IMR-90 (cell line): ENCODE measurements around the gene OSCP1. TPM values are rescaled to one million over a fixed set of nuclear protein-coding genes. Genes with fewer than 3 reads are reported as not detected.

Experiments
- ATAC-seq: fragments of 200-7000 bp; cut with Tn5 transposase; 2 replicates; pipeline ENCODE4 v1.9.1; 2020; ENCODE audit warnings: low read depth, mild to moderate bottlenecking, moderate library complexity
- BruUV-seq: library from RNA; stranded (reverse); fragments of 400-500 nt; replicated peaks from 2 replicates; lab custom pipeline; 2021; lab: Mats Ljungman, UMichigan
- CTCF ChIA-PET: fragments of 300-600 bp; formaldehyde crosslinking; extraction: SDS; loops from one replicate; lab custom pipeline; 2021; ENCODE audit warnings: antibody characterized with exemption; lab: Yijun Ruan, JAX
- POLR2A ChIA-PET: fragments of 300-600 bp; sonication (Branson Sonifier 250); formaldehyde crosslinking; loops from one replicate; lab custom pipeline; 2022; ENCODE audit warnings: antibody characterized with exemption; ENCODE audit not compliant: unreplicated experiment; lab: Charles Lee
- DNase-seq: peaks from one replicate; pipeline ENCODE4 v3.0.0; 2013
- H2AFZ ChIP-seq: replicated peaks from 2 replicates; pipeline ENCODE3; 2013; ENCODE audit warnings: low read length, mild to moderate bottlenecking; ENCODE audit not compliant: poor library complexity
- H2AK5ac ChIP-seq: 2 replicates; pipeline ENCODE4 v1.6.1; 2013; ENCODE audit warnings: low read depth, low read length, inconsistent platforms
- H2AK9ac ChIP-seq: replicated peaks from 2 replicates; pipeline ENCODE3; 2013; ENCODE audit warnings: mild to moderate bottlenecking, low read depth, low read length, moderate library complexity; ENCODE audit not compliant: poor library complexity
- H2BK120ac ChIP-seq: 2 replicates; pipeline ENCODE4 v1.6.1; 2013; ENCODE audit warnings: low read depth, low read length, inconsistent platforms
- H2BK15ac ChIP-seq: 3 replicates; pipeline ENCODE4 v1.6.1; 2013; ENCODE audit warnings: low read depth, low read length, inconsistent platforms
- H2BK20ac ChIP-seq: 2 replicates; pipeline ENCODE4 v1.6.1; 2013; ENCODE audit warnings: low read depth, mild to moderate bottlenecking, inconsistent platforms, low read length, moderate library complexity
- H2BK5ac ChIP-seq: 2 replicates; pipeline ENCODE4 v1.6.1; 2013; ENCODE audit warnings: mild to moderate bottlenecking, low read depth, low read length, inconsistent platforms; ENCODE audit not compliant: poor library complexity, severe bottlenecking
- H3K14ac ChIP-seq: replicated peaks from 2 replicates; pipeline ENCODE4 v1.6.1; 2013; ENCODE audit warnings: low read depth, low read length, inconsistent platforms
- H3K18ac ChIP-seq: 2 replicates; pipeline ENCODE4 v1.6.1; 2013; ENCODE audit warnings: low read depth, low read length, control low read depth
- H3K23ac ChIP-seq: 2 replicates; pipeline ENCODE4 v1.6.1; 2013; ENCODE audit warnings: low read depth, low read length, inconsistent platforms
- H3K27ac ChIP-seq: 2 replicates; pipeline ENCODE4 v1.5.1; 2013; ENCODE audit warnings: mild to moderate bottlenecking, control low read depth, low read length; ENCODE audit not compliant: insufficient read depth
- H3K27me3 ChIP-seq: 2 replicates; pipeline ENCODE4 v1.6.1; 2013; ENCODE audit warnings: low read length; ENCODE audit not compliant: control insufficient read depth, insufficient read depth
- H3K36me3 ChIP-seq: 2 replicates; pipeline ENCODE4 v1.6.1; 2013; ENCODE audit warnings: low read length, mixed read lengths; ENCODE audit not compliant: control insufficient read depth, insufficient read depth
- H3K4ac ChIP-seq: 2 replicates; pipeline ENCODE4 v1.6.1; 2013; ENCODE audit warnings: low read depth, low read length, inconsistent platforms
- H3K4me1 ChIP-seq: 2 replicates; pipeline ENCODE4 v1.6.1; 2013; ENCODE audit warnings: low read length, mixed read lengths; ENCODE audit not compliant: control insufficient read depth, insufficient read depth
- H3K4me2 ChIP-seq: 2 replicates; pipeline ENCODE4 v1.6.1; 2013; ENCODE audit warnings: low read depth, mild to moderate bottlenecking, control low read depth, low read length, moderate library complexity
- H3K4me3 ChIP-seq: 2 replicates; pipeline ENCODE4 v1.5.1; 2013; ENCODE audit warnings: low read depth, mild to moderate bottlenecking, control low read depth, low read length, moderate library complexity; ENCODE audit not compliant: insufficient read depth
- H3K56ac ChIP-seq: 2 replicates; pipeline ENCODE4 v1.6.1; 2013; ENCODE audit warnings: low read length, inconsistent platforms; ENCODE audit not compliant: insufficient read depth; ENCODE audit errors: extremely low read depth
- H3K79me1 ChIP-seq, 2 experiments: 2 replicates each; pipeline ENCODE4 v1.6.1; 2013; ENCODE audit warnings: low read length in 2 of 2, inconsistent platforms in 1 of 2, low read depth in 1 of 2
- H3K9ac ChIP-seq: 2 replicates; pipeline ENCODE4 v1.6.1; 2013; ENCODE audit warnings: low read depth, low read length, control low read depth
- H3K9me1 ChIP-seq: 2 replicates; pipeline ENCODE4 v1.6.1; 2013; ENCODE audit warnings: low read length, inconsistent platforms; ENCODE audit not compliant: insufficient read depth
- H3K9me3 ChIP-seq: 2 replicates; pipeline ENCODE4 v1.6.1; 2013; ENCODE audit warnings: low read length; ENCODE audit not compliant: control insufficient read depth, insufficient read depth
- H4K20me1 ChIP-seq: 2 replicates; pipeline ENCODE4 v1.6.1; 2013; ENCODE audit warnings: low read length, inconsistent platforms; ENCODE audit not compliant: insufficient read depth
- H4K5ac ChIP-seq: 2 replicates; pipeline ENCODE4 v1.6.1; 2013; ENCODE audit warnings: mild to moderate bottlenecking, low read depth, low read length, control low read depth
- H4K8ac ChIP-seq, 2 experiments: 2 replicates each; pipeline ENCODE4 v1.6.1; 2013; ENCODE audit warnings: low read depth in 2 of 2, low read length in 2 of 2, control low read depth in 1 of 2, inconsistent platforms in 1 of 2
- H4K91ac ChIP-seq: 2 replicates; pipeline ENCODE4 v1.6.1; 2013; ENCODE audit warnings: low read depth, low read length, inconsistent platforms; ENCODE audit not compliant: insufficient read depth
- BHLHE40 ChIP-seq: fragments of 150-350 bp; IDR thresholded peaks from 2 replicates; pipeline ENCODE4 v1.6.1; 2016; ENCODE audit warnings: mild to moderate bottlenecking, low read depth, low read length
- CEBPB ChIP-seq: IDR thresholded peaks from 2 replicates; pipeline ENCODE4 v1.6.1; 2012; ENCODE audit warnings: low read depth, low read length, improper control_type of control experiment
- CHD1 ChIP-seq: IDR thresholded peaks from 2 replicates; pipeline ENCODE4 v1.6.1; 2012; ENCODE audit warnings: low read depth, low read length, improper control_type of control experiment
- CTCF ChIP-seq: conservative IDR thresholded peaks from 2 replicates; pipeline ENCODE4 v1.5.1; 2012; ENCODE audit warnings: mild to moderate bottlenecking, low read depth, low read length, improper control_type of control experiment
- ELK1 ChIP-seq: fragments of 150-350 bp; IDR thresholded peaks from 2 replicates; pipeline ENCODE4 v1.6.1; 2016; ENCODE audit warnings: low read depth, mild to moderate bottlenecking, low read length, moderate library complexity, borderline replicate concordance
- FOS ChIP-seq: fragments of 150-350 bp; IDR thresholded peaks from 2 replicates; pipeline ENCODE4 v1.6.1; 2016; ENCODE audit warnings: low read depth, low read length
- MAFK ChIP-seq: IDR thresholded peaks from 2 replicates; pipeline ENCODE4 v1.6.1; 2012; ENCODE audit warnings: low read depth, low read length, improper control_type of control experiment
- MAZ ChIP-seq: IDR thresholded peaks from 2 replicates; pipeline ENCODE4 v1.6.1; 2012; ENCODE audit warnings: low read depth, mild to moderate bottlenecking, low read length, improper control_type of control experiment, moderate library complexity, borderline replicate concordance
- MXI1 ChIP-seq: IDR thresholded peaks from 2 replicates; pipeline ENCODE4 v1.6.1; 2012; ENCODE audit warnings: low read depth, mild to moderate bottlenecking, low read length, moderate library complexity, borderline replicate concordance
- NFE2L2 ChIP-seq: fragments of 150-350 bp; IDR thresholded peaks from 2 replicates; pipeline ENCODE4 v1.6.1; 2016; ENCODE audit warnings: low read depth, mild to moderate bottlenecking, low read length
- POLR2A ChIP-seq: IDR thresholded peaks from 2 replicates; pipeline ENCODE4 v1.6.1; 2012; ENCODE audit warnings: mild to moderate bottlenecking, low read depth, low read length
- RAD21 ChIP-seq: IDR thresholded peaks from 2 replicates; pipeline ENCODE4 v1.6.1; 2012; ENCODE audit warnings: low read length, improper control_type of control experiment
- RCOR1 ChIP-seq: IDR thresholded peaks from 2 replicates; pipeline ENCODE4 v1.6.1; 2012; ENCODE audit warnings: mild to moderate bottlenecking, low read length, improper control_type of control experiment; ENCODE audit not compliant: insufficient replicate concordance
- RFX5 ChIP-seq: IDR thresholded peaks from 2 replicates; pipeline ENCODE4 v1.8.0; 2012; ENCODE audit warnings: low read depth, mild to moderate bottlenecking, low read length, moderate library complexity
- SMC3 ChIP-seq: fragments of 150-350 bp; IDR thresholded peaks from 2 replicates; pipeline ENCODE4 v1.6.1; 2016; ENCODE audit warnings: low read depth, mild to moderate bottlenecking, antibody characterized with exemption, low read length, moderate library complexity
- USF2 ChIP-seq: fragments of 150-350 bp; IDR thresholded peaks from 2 replicates; pipeline ENCODE4 v1.6.1; 2017; ENCODE audit warnings: mild to moderate bottlenecking, antibody characterized with exemption, low read length, low read depth
- WGBS, 2 experiments: methylation state at CpG; one replicate each; pipeline versions ENCODE4 v1.1.5 to v1.1.7; 2013; ENCODE audit warnings: missing lambda C conversion rate in 2 of 2; ENCODE audit not compliant: insufficient read length in 1 of 2; ENCODE audit errors: extremely low coverage in 2 of 2; 5-methylcytosine and 5-hydroxymethylcytosine counted together
- dilution Hi-C: fragments of 300-500 bp; cut with HindIII; formaldehyde crosslinking; loops from one replicate; pipeline ENCODE4 v1.14.3; 2018; ENCODE audit warnings: low sequenced_read_pairs; ENCODE audit not compliant: unreplicated experiment
- in situ Hi-C: fragments of 300-500 bp; cut with MboI; formaldehyde crosslinking; loops from 3 replicates; pipeline ENCODE4 v1.14.3; 2019; ENCODE audit warnings: low sequenced_read_pairs, inconsistent platforms, mixed read lengths
- intact Hi-C: fragments of 100-400 bp; cut with micrococcal nuclease; formaldehyde crosslinking; loops from 2 replicates; pipeline ENCODE4 v1.10.0; 2022
- polyA plus RNA-seq, 3 experiments: library from polyadenylated mRNA; depleted of rRNA; stranded (reverse); fragments of >200 nt; gene quantifications; 2 replicates each; pipeline ENCODE4 v1.2.3, GENCODE V29; 2012; ENCODE audit warnings: low replicate concordance in 1 of 3
- total RNA-seq: library from RNA; depleted of rRNA; stranded (reverse); fragments of >200 nt; gene quantifications from 2 replicates; pipeline ENCODE4 v1.2.3, GENCODE V29; 2012

The OSCP1 gene
- total and polyA plus RNA-seq, 2 of the 4 experiments (the other 2 are of a cell fraction), result 7.8 to 11.8 TPM

GRCh38 chr1:36467027-36467410, 16.8 kb upstream of the OSCP1 start:
- H3K9me1 ChIP-seq, result peaks cover 8% of the 10 kb centered on the region
- in situ Hi-C loops, result loop anchor here (25.0 kb wide), 1 partner anchor 1545 kb away; the partner anchor contains the start of genes FHL3 and UTP11
- no peak overlapping the region for H2BK5ac ChIP-seq
- intact Hi-C loops, result no loop called here
- BruUV-seq, result no TSS peak
- no peak overlapping the region for H2AK5ac ChIP-seq
- no peak overlapping the region for H3K56ac ChIP-seq
- no peak overlapping the region for H2BK120ac ChIP-seq
- ChIA-PET POLR2A (no interaction called here), CTCF (no interaction called here)
- H3K18ac ChIP-seq, result no peak overlapping the region
- no peak overlapping the region for H2AFZ ChIP-seq
- no peak overlapping the region for H3K23ac ChIP-seq
- no peak overlapping the region for H3K4me2 ChIP-seq
- DNase-seq (no peak), ATAC-seq (no peak)
- no peak overlapping the region for H4K8ac ChIP-seq
- peaks cover 5% of the 10 kb centered on the region; the same call in 1 of the 2 replicates for H3K36me3 ChIP-seq
- no peak overlapping the region for H3K27ac ChIP-seq
- dilution Hi-C loops, result no loop called here
- H2AK9ac ChIP-seq, result peak overlapping the region; percentile 11
- no peaks in the 10 kb centered on the region for H4K20me1 ChIP-seq
- H2BK15ac ChIP-seq, result no peak overlapping the region
- H3K79me1 ChIP-seq, result peaks cover 13 to 14% of the 10 kb centered on the region in 2 experiments; a peak in 3 of 4 replicates
- H3K9ac ChIP-seq, result no peak overlapping the region
- H2BK20ac ChIP-seq, result no peak overlapping the region
- no peaks in the 10 kb centered on the region for H3K9me3 ChIP-seq
- H4K5ac ChIP-seq, result no peak overlapping the region
- H4K91ac ChIP-seq, result no peak overlapping the region
- no peak for TF ChIP-seq RCOR1
- TF ChIP-seq ELK1, result no peak
- no peak for TF ChIP-seq BHLHE40
- TF ChIP-seq FOS, result no peak
- TF ChIP-seq MXI1, result no peak
- TF ChIP-seq RFX5, result no peak
- TF ChIP-seq NFE2L2, result no peak
- no peak for TF ChIP-seq MAZ
- TF ChIP-seq CHD1, result no peak
- TF ChIP-seq USF2, result no peak
- no peak for TF ChIP-seq CEBPB
- no peak for TF ChIP-seq SMC3
- TF ChIP-seq MAFK, result no peak
- no peak for TF ChIP-seq CTCF
- TF ChIP-seq POLR2A, result no peak
- TF ChIP-seq RAD21, result no peak
- WGBS, 2 experiments, result 100% methylated on average over 2 of the region's 4 CpGs; no CpG with 5 or more reads in 1 of the 2 experiments
- H3K27me3 ChIP-seq, result peaks cover 5% of the 10 kb centered on the region; the same call in 1 of the 2 replicates
- H3K14ac ChIP-seq, result no peak overlapping the region
- H3K4ac ChIP-seq, result no peak overlapping the region
- H3K4me3 ChIP-seq, result no peak overlapping the region
- H3K4me1 ChIP-seq, result peaks cover 6% of the 10 kb centered on the region
